Neuronal stem cell (in vitro differentiated cells): ENCODE data around the gene SLC26A9.

Experiments
- DNase-seq: peaks from one replicate; pipeline ENCODE4 v3.0.0-alpha.2; 2013; ENCODE audit warnings: low spot score
- H2AFZ ChIP-seq: one replicate; pipeline ENCODE4 v1.6.1; 2013; ENCODE audit warnings: mild to moderate bottlenecking, low read length, inconsistent platforms
- H2AK5ac ChIP-seq: 2 replicates; pipeline ENCODE4 v1.6.1; 2013; ENCODE audit warnings: low read depth, mild to moderate bottlenecking, inconsistent platforms, low read length, moderate library complexity, mixed read lengths
- H2BK120ac ChIP-seq: 2 replicates; pipeline ENCODE4 v1.6.1; 2013; ENCODE audit warnings: low read depth, mild to moderate bottlenecking, inconsistent platforms, low read length, moderate library complexity, mixed read lengths
- H2BK12ac ChIP-seq: one replicate; pipeline ENCODE4 v1.6.1; 2013; ENCODE audit warnings: low read length, inconsistent platforms
- H2BK15ac ChIP-seq: 2 replicates; pipeline ENCODE4 v1.6.1; 2013; ENCODE audit warnings: mild to moderate bottlenecking, low read length, inconsistent platforms, mixed read lengths
- H2BK5ac ChIP-seq: one replicate; pipeline ENCODE4 v1.6.1; 2013; ENCODE audit warnings: inconsistent platforms, mild to moderate bottlenecking, low read length, moderate library complexity
- H3K14ac ChIP-seq: one replicate; pipeline ENCODE4 v1.6.1; 2013; ENCODE audit warnings: low read length, inconsistent platforms
- H3K18ac ChIP-seq: 2 replicates; pipeline ENCODE4 v1.6.1; 2013; ENCODE audit warnings: low read length, inconsistent platforms
- H3K23ac ChIP-seq: 2 replicates; pipeline ENCODE4 v1.6.1; 2013; ENCODE audit warnings: low read depth, mild to moderate bottlenecking, mixed read lengths, low read length, inconsistent platforms; ENCODE audit not compliant: poor library complexity
- H3K27ac ChIP-seq: replicated peaks from 3 replicates; pipeline ENCODE4 v1.5.1; 2013; ENCODE audit warnings: low read length, inconsistent platforms
- H3K27me3 ChIP-seq, 3 experiments: 2 replicates each; pipeline ENCODE4 v1.6.1; 2013; ENCODE audit warnings: low read length in 3 of 3, mild to moderate bottlenecking in 2 of 3, inconsistent platforms in 1 of 3, low read depth in 1 of 3, mixed read lengths in 1 of 3, moderate library complexity in 1 of 3; ENCODE audit not compliant: control insufficient read depth in 3 of 3, insufficient read depth in 3 of 3
- H3K36me3 ChIP-seq, 2 donors: replicated peaks in 1 of 2; 2 replicates each; pipeline ENCODE4 v1.6.1; 2013; ENCODE audit warnings: low read length in 2 of 2; ENCODE audit not compliant: control insufficient read depth in 2 of 2, insufficient read depth in 2 of 2
- H3K4ac ChIP-seq: 2 replicates; pipeline ENCODE4 v1.6.1; 2013; ENCODE audit warnings: inconsistent platforms, mild to moderate bottlenecking, low read length, moderate library complexity
- H3K4me1 ChIP-seq, 2 donors: 1 replicate in 1 of 2; 2 replicates in 1 of 2; pipeline ENCODE4 v1.6.1; 2013; ENCODE audit warnings: low read length in 2 of 2, low read depth in 1 of 2; ENCODE audit not compliant: control insufficient read depth in 2 of 2, insufficient read depth in 1 of 2
- H3K4me2 ChIP-seq: one replicate; pipeline ENCODE4 v1.6.1; 2013; ENCODE audit warnings: mild to moderate bottlenecking, low read length, inconsistent platforms; ENCODE audit not compliant: insufficient read depth, poor library complexity, severe bottlenecking
- H3K4me3 ChIP-seq, 2 donors: 2 replicates each; pipeline ENCODE4 v1.5.1; 2013; ENCODE audit warnings: low read length in 2 of 2, mild to moderate bottlenecking in 2 of 2, inconsistent platforms in 1 of 2, moderate library complexity in 1 of 2
- H3K79me1 ChIP-seq: one replicate; pipeline ENCODE4 v1.6.1; 2013; ENCODE audit warnings: low read depth, mild to moderate bottlenecking, inconsistent platforms, low read length, moderate library complexity
- H3K9ac ChIP-seq: one replicate; pipeline ENCODE4 v1.6.1; 2013; ENCODE audit warnings: mild to moderate bottlenecking, low read depth, low read length, inconsistent platforms; ENCODE audit not compliant: poor library complexity
- H3K9me3 ChIP-seq, 2 donors: replicated peaks in 1 of 2; 2 replicates each; pipeline versions ENCODE3 to v1.6.1; 2013; ENCODE audit warnings: low read length in 2 of 2, mild to moderate bottlenecking in 2 of 2, inconsistent platforms in 1 of 2, low read depth in 1 of 2, mixed read lengths in 1 of 2, moderate library complexity in 1 of 2; ENCODE audit not compliant: control insufficient read depth in 2 of 2, insufficient read depth in 1 of 2
- H4K8ac ChIP-seq: one replicate; pipeline ENCODE4 v1.6.1; 2013; ENCODE audit warnings: low read depth, mild to moderate bottlenecking, inconsistent platforms, low read length, moderate library complexity
- H4K91ac ChIP-seq: one replicate; pipeline ENCODE4 v1.6.1; 2013; ENCODE audit warnings: low read length, low read depth, mild to moderate bottlenecking, inconsistent platforms; ENCODE audit not compliant: poor library complexity
- WGBS, 2 donors: extraction: QIAGEN DNeasy Blood & Tissue Kit; methylation state at CpG; one replicate each; pipeline ENCODE4 v1.1.7; 2013; ENCODE audit warnings: missing lambda C conversion rate in 2 of 2, mixed read lengths in 1 of 2; ENCODE audit not compliant: insufficient read length in 2 of 2, insufficient replicate concordance in 1 of 2; ENCODE audit errors: extremely low coverage in 2 of 2; 5-methylcytosine and 5-hydroxymethylcytosine counted together

Gene SLC26A9

GRCh38 chr1:205917466-205918238, 25.6 kb downstream of the SLC26A9 start:
- Histone ChIP-seq H2BK12ac (no peak overlapping the region), H3K4ac (no peak overlapping the region), H3K9me3 (no peaks in the 10 kb centered on the region), H3K23ac (no peak overlapping the region), H3K18ac (no peak overlapping the region), H4K91ac (no peak overlapping the region), H3K4me1 (peaks cover 0 to 2% of the 10 kb centered on the region in 2 donors), H4K8ac (no peak overlapping the region), H3K27me3 (no peaks in the 10 kb centered on the region), H2BK15ac (no peak overlapping the region), H3K4me2 (no peak overlapping the region), H3K36me3 (no peaks in the 10 kb centered on the region), H2AFZ (no peak overlapping the region), H2BK5ac (no peak overlapping the region), H2BK120ac (no peak overlapping the region), H3K27ac (no peak overlapping the region), H2AK5ac (no peak overlapping the region), H3K9ac (no peak overlapping the region), H3K14ac (no peak overlapping the region), H3K79me1 (no peaks in the 10 kb centered on the region), H3K4me3 (no peak overlapping the region)
- WGBS, 2 donors = no CpG with 5 or more reads among the region's 8 CpGs
- no peak for DNase-seq

DNA sequence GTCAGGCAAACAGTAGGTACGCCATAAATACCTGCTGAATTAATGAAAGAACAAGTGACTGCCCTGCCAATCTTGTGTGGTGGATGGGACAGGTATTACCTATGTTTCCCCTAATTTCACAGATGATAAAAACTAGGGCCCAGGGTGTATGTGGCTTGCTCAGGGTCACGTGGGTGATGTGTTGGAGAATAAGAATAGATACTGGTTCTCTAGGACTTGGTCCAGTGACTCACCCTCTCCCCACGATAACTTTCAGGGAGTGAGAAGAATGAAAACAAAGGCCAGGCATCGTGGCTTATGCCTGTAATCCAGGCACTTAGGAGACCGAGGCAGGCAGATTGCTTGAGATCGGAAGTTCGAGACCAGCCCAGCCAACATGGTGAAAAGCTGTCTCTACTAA, 26.7 kb downstream of the SLC26A9 start:
- Histone ChIP-seq H3K23ac (no peak overlapping the region), H3K9me3 (no peaks in the 10 kb centered on the region), H3K27me3 (no peaks in the 10 kb centered on the region), H4K8ac (no peak overlapping the region), H2BK12ac (no peak overlapping the region), H3K4me2 (no peak overlapping the region), H3K79me1 (no peaks in the 10 kb centered on the region), H3K36me3 (no peaks in the 10 kb centered on the region), H3K18ac (no peak overlapping the region), H4K91ac (no peak overlapping the region), H3K4me3 (no peak overlapping the region), H2BK120ac (no peak overlapping the region), H2BK5ac (no peak overlapping the region), H3K9ac (no peak overlapping the region), H2AK5ac (no peak overlapping the region), H3K27ac (no peak overlapping the region), H3K14ac (no peak overlapping the region), H2AFZ (no peak overlapping the region), H3K4ac (no peak overlapping the region), H2BK15ac (no peak overlapping the region), H3K4me1 (peaks cover 0 to 2% of the 10 kb centered on the region in 2 donors)
- no peak for DNase-seq
- no CpG with 5 or more reads among the region's 7 CpGs for WGBS, 2 donors

DNA sequence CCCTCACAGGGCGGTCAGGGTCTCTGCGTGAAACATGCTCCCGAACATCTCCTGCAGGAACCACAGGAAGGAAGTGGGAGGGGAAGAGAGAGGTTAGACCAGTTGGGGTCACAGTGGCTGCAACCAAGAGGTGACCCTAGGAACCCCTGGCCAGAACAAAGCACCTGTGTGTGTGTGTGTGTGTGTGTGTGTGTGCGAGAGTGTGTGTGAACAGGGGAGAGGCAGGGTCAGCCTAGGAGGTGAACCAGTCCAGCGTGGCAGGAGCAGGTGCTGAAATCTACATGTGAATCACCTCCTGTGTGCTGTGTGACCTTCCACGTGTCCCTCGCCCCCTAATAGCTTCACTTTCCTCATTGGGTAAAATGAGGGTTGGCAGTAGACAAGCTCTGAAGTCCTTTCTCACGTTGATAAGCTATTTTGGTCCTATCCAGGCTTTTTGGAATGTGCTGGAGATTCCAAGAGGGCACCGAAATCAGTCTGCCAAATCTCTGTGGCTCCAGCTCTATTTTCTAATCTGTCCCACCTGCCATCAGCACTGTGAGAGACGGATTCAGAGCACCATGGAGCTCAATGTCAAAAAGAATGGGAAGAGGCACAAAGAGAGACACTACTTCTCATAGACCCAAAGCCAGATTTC, 27.8 kb downstream of the SLC26A9 start:
- H3K4me2 ChIP-seq = no peak overlapping the region
- H3K9me3 ChIP-seq = no peaks in the 10 kb centered on the region
- H2BK5ac ChIP-seq = no peak overlapping the region
- H3K27ac ChIP-seq = no peak overlapping the region
- no peak overlapping the region for H3K4me3 ChIP-seq
- no peak overlapping the region for H3K18ac ChIP-seq
- no peak overlapping the region for H2BK12ac ChIP-seq
- H3K36me3 ChIP-seq = no peaks in the 10 kb centered on the region
- H3K79me1 ChIP-seq = no peaks in the 10 kb centered on the region
- no peak overlapping the region for H2AFZ ChIP-seq
- H3K23ac ChIP-seq = no peak overlapping the region
- no peak overlapping the region for H2BK15ac ChIP-seq
- H4K91ac ChIP-seq = no peak overlapping the region
- no peak for DNase-seq
- H3K4ac ChIP-seq = no peak overlapping the region
- H3K4me1 ChIP-seq = peaks cover 0 to 2% of the 10 kb centered on the region in 2 donors
- H2BK120ac ChIP-seq = no peak overlapping the region
- H3K9ac ChIP-seq = no peak overlapping the region
- H3K27me3 ChIP-seq = no peaks in the 10 kb centered on the region
- peak overlapping the region; percentile 35 for H2AK5ac ChIP-seq
- H4K8ac ChIP-seq = no peak overlapping the region
- WGBS, 2 donors = no CpG with 5 or more reads among the region's 10 CpGs
- no peak overlapping the region for H3K14ac ChIP-seq

DNA sequence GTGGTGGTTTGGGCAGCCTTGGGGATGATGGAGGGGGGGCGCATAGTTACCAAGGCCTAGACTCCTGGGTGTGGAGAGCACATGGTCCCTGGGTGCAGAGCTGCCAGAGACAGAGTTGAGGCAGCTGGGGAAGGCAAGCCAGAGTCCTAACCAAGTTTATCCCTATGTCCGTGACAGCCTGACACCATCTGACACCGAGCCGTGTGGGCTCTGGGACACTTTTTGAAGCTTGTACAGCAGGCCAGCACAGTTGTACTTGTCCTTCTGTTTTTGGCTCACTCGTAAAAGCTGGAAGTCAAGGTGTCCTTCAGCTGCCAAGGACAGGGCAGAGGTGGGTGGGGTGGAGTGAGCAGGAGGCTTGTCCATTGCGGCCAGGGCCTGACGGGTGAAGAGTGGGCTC, 28.5 kb downstream of the SLC26A9 start:
- Histone ChIP-seq H3K4me2 (no peak overlapping the region), H3K79me1 (no peaks in the 10 kb centered on the region), H2AK5ac (no peak overlapping the region), H2BK5ac (no peak overlapping the region), H3K14ac (no peak overlapping the region), H2BK12ac (no peak overlapping the region), H3K18ac (peak overlapping the region; percentile 19), H2BK15ac (no peak overlapping the region), H3K27me3 (no peaks in the 10 kb centered on the region), H3K4me1 (peaks cover 0 to 2% of the 10 kb centered on the region in 2 donors), H4K91ac (no peak overlapping the region), H3K9me3 (no peaks in the 10 kb centered on the region), H3K4ac (no peak overlapping the region), H3K4me3 (no peak overlapping the region), H2BK120ac (no peak overlapping the region), H3K27ac (no peak overlapping the region), H3K23ac (no peak overlapping the region), H2AFZ (no peak overlapping the region), H3K9ac (no peak overlapping the region), H4K8ac (no peak overlapping the region), H3K36me3 (no peaks in the 10 kb centered on the region)
- no peak for DNase-seq
- no CpG with 5 or more reads among the region's 7 CpGs for WGBS, 2 donors
